Activated T-cell treated with anti-CD3 and anti-CD28 coated beads, Interleukin-2, amount 50 U/mL, for 1 hour (primary cell): ENCODE results near the gene DOCK1.
"Not testable (repeated sequence)": the region's sequence is repeated elsewhere in the genome, so short reads cannot be mapped to it uniquely, and the experiment has no call there.

Experiments used
- DNase-seq: peaks from one replicate; pipeline ENCODE4 v3.0.0-alpha.2; 2020

Gene DOCK1

GRCh38 chr10:126903656-126904360 is 1.4 kb upstream of the DOCK1 start:
- no peak for DNase-seq

- no peak for DNase-seq
Measured at GRCh38 chr10:126904516-126904817, 761 bp upstream of the DOCK1 start.

- no peak for DNase-seq
Measured at GRCh38 chr10:126905776-126906703, 812 bp downstream of the DOCK1 start.

GRCh38 chr10:126906704-126907422 is 1.6 kb downstream of the DOCK1 start:
- DNase-seq = no peak

GRCh38 chr10:126907423-126907970 is 2.3 kb downstream of the DOCK1 start:
- no peak for DNase-seq

- no peak for DNase-seq
Measured at GRCh38 chr10:126908225-126908624, 3.0 kb downstream of the DOCK1 start.

GRCh38 chr10:126908729-126909128 is 3.5 kb downstream of the DOCK1 start:
- no peak for DNase-seq

GRCh38 chr10:126909147-126909546 is 3.9 kb downstream of the DOCK1 start:
- DNase-seq = no peak

GRCh38 chr10:126910196-126910595 is 5.0 kb downstream of the DOCK1 start:
- no peak for DNase-seq

- no peak for DNase-seq
Measured at GRCh38 chr10:126910798-126911197, 5.6 kb downstream of the DOCK1 start.

GRCh38 chr10:126911301-126911700 is 6.1 kb downstream of the DOCK1 start:
- no peak for DNase-seq

- DNase-seq = no peak
Measured at GRCh38 chr10:126913316-126913715, 8.1 kb downstream of the DOCK1 start.

GRCh38 chr10:126914561-126914960 is 9.3 kb downstream of the DOCK1 start:
- DNase-seq = no peak

GRCh38 chr10:126916952-126917351 is 11.7 kb downstream of the DOCK1 start:
- not testable (repeated sequence) for DNase-seq

GRCh38 chr10:126917375-126917774 is 12.1 kb downstream of the DOCK1 start:
- no peak for DNase-seq

GRCh38 chr10:126917975-126918908 is 13.0 kb downstream of the DOCK1 start:
- no peak for DNase-seq

GRCh38 chr10:126919426-126919825 is 14.2 kb downstream of the DOCK1 start:
- no peak for DNase-seq

GRCh38 chr10:126921162-126921561 is 15.9 kb downstream of the DOCK1 start:
- DNase-seq = no peak

GRCh38 chr10:126921974-126922525 is 16.8 kb downstream of the DOCK1 start:
- DNase-seq = no peak

- no peak for DNase-seq
Measured at GRCh38 chr10:126924180-126924914, 19.1 kb downstream of the DOCK1 start.

- DNase-seq = no peak
Measured at GRCh38 chr10:126924915-126925300, 19.7 kb downstream of the DOCK1 start.
